CD4-positive, alpha-beta T cell (primary cell): Measurements from ENCODE around the gene RETSAT. TPM values are rescaled to one million over a fixed set of nuclear protein-coding genes. Genes with fewer than 3 reads are reported as not detected.

Source experiments
- ATAC-seq: fragments of 200-7000 bp; cut with Tn5 transposase; one replicate; pipeline ENCODE4 v1.10.0; 2022; ENCODE audit warnings: mild to moderate bottlenecking; ENCODE audit not compliant: poor library complexity
- CTCF ChIA-PET: fragments of 350-600 bp; sonication (Branson Sonifier 250); formaldehyde crosslinking; loops from one replicate; lab custom pipeline; 2021; ENCODE audit warnings: antibody characterized with exemption, inconsistent platforms; lab: Charles Lee
- POLR2A ChIA-PET: fragments of 350-600 bp; sonication (Branson Sonifier 250); formaldehyde crosslinking; loops from one replicate; lab custom pipeline; 2021; ENCODE audit warnings: antibody characterized with exemption, inconsistent platforms; lab: Charles Lee
- DNase-seq, 14 experiments: peaks; one replicate each; pipeline ENCODE4 v3.0.0-alpha.2; 2013 to 2020; ENCODE audit warnings: mixed read lengths in 2 of 14
- H3K27ac ChIP-seq, 2 donors: one replicate each; pipeline versions ENCODE4 v1.5.1 to v1.7.0; 2013; ENCODE audit warnings: low read length in 2 of 2, low read depth in 1 of 2, mild to moderate bottlenecking in 1 of 2
- H3K27me3 ChIP-seq, 2 experiments: 1 replicate in 1 of 2; 2 replicates in 1 of 2; pipeline versions ENCODE4 v1.6.1 to v1.7.0; 2013; ENCODE audit warnings: low read length in 2 of 2, control low read depth in 1 of 2, mild to moderate bottlenecking in 1 of 2, moderate library complexity in 1 of 2; ENCODE audit not compliant: insufficient read depth in 2 of 2, control insufficient read depth in 1 of 2
- H3K36me3 ChIP-seq: one replicate; pipeline ENCODE4 v1.6.1; 2013; ENCODE audit warnings: low read length, control low read depth; ENCODE audit not compliant: insufficient read depth
- H3K4me1 ChIP-seq: one replicate; pipeline ENCODE4 v1.6.1; 2013; ENCODE audit warnings: low read length, control low read depth; ENCODE audit not compliant: insufficient read depth
- H3K4me3 ChIP-seq: one replicate; pipeline ENCODE4 v1.5.1; 2013; ENCODE audit warnings: mild to moderate bottlenecking, low read length, moderate library complexity
- H3K9me3 ChIP-seq, 2 experiments: 1 replicate in 1 of 2; 2 replicates in 1 of 2; pipeline versions ENCODE4 v1.6.1 to v1.7.0; 2013; ENCODE audit warnings: low read length in 2 of 2, mild to moderate bottlenecking in 2 of 2, control low read depth in 1 of 2, moderate library complexity in 1 of 2; ENCODE audit not compliant: control insufficient read depth in 1 of 2, insufficient read depth in 1 of 2
- H3K27ac Mint-ChIP-seq: one replicate; pipeline ENCODE4 v1.8.0; 2020; ENCODE audit warnings: mixed read lengths
- H3K27me3 Mint-ChIP-seq: one replicate; pipeline ENCODE4 v1.8.0; 2021; ENCODE audit warnings: mixed read lengths
- H3K36me3 Mint-ChIP-seq: one replicate; pipeline ENCODE4 v1.8.0; 2021; ENCODE audit warnings: low read depth, mixed read lengths
- H3K4me1 Mint-ChIP-seq: one replicate; pipeline ENCODE4 v1.8.0; 2021; ENCODE audit warnings: low read depth, mixed read lengths
- H3K4me3 Mint-ChIP-seq: one replicate; pipeline ENCODE4 v1.8.0; 2020; ENCODE audit warnings: mild to moderate bottlenecking, mixed read lengths
- H3K9me3 Mint-ChIP-seq: one replicate; pipeline ENCODE4 v1.8.0; 2020; ENCODE audit warnings: mixed read lengths
- intact Hi-C, 2 experiments: fragments of 100-400 bp; cut with DNase I in 1 of 2; cut with micrococcal nuclease in 1 of 2; formaldehyde crosslinking; loops; one replicate each; pipeline versions ENCODE4 v1.15.1 to v1.9.0; 2023 to 2025; cut with DNase I, micrococcal nuclease
- total RNA-seq, 174 experiments: library from RNA in 2 of 174; stranded (reverse) in 2 of 174; gene quantifications; one replicate each; pipeline ENCODE4 v1.2.3 and lab custom pipeline; 2021 to 2026
- TF ChIP-seq, protein P1 (sequence below): fragments of 200-600 bp; IDR thresholded peaks from one replicate; pipeline ENCODE4 v1.8.0; 2022; ENCODE audit warnings: antibody characterized with exemption, mild to moderate bottlenecking

RETSAT gene
- total RNA-seq, 2 experiments from 2014 or later, result 19.2 to 22.2 TPM

DNA sequence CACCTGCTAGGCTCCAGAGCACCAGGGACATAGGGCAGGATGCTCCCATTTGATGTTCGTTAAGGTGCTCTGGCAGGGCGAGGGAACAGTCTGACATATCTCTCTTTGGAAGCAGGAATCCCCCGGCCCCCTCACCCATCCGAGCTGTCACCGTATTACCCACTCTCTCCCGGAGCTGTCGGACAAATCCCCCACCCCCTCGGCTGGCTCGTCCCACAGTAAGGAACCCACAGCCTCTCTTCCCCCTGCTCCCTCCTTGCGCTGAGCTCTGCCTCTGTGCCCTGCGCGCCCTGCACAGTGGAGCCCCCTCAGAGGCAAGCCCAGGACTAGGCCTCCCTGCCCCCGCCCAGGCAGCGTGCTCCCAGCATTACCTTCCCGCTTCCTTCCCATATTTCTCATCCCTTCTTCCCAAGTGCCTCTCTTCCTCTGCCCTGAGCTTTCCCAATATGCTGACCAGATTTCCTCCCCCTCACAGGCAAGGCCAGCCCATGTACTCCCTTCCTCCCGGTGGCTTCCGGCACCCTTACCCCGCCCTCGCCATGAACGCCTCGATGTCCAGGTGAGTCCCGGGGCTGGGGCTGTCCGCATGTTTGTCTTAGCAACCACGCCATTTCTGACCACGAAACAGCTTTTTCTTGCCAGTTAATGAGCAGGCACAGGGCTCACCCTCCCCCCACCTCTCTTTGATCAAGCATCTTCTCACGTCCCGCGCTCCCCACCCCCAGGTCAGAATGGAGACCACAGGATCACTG, 50.4 kb downstream of the RETSAT start:
- no peak overlapping the region for H3K4me3 ChIP-seq
- no peak overlapping the region for H3K4me3 Mint-ChIP-seq
- no peak overlapping the region for H3K27ac Mint-ChIP-seq
- intact Hi-C loops, result no loop called here
- ATAC-seq (no peak), DNase-seq (no peak)
- no peaks in the 10 kb centered on the region for H3K36me3 Mint-ChIP-seq
- no peaks in the 10 kb centered on the region for H3K36me3 ChIP-seq
- peaks cover 25% of the 10 kb centered on the region for H3K4me1 Mint-ChIP-seq
- no peaks in the 10 kb centered on the region for H3K9me3 Mint-ChIP-seq
- no peak overlapping the region for H3K27ac ChIP-seq
- H3K9me3 ChIP-seq, result no peaks in the 10 kb centered on the region
- ChIA-PET POLR2A (no interaction called here), CTCF (no interaction called here)
- H3K27me3 Mint-ChIP-seq, result peaks cover 4% of the 10 kb centered on the region
- no peaks in the 10 kb centered on the region for H3K27me3 ChIP-seq
- TF ChIP-seq, protein P1, sequence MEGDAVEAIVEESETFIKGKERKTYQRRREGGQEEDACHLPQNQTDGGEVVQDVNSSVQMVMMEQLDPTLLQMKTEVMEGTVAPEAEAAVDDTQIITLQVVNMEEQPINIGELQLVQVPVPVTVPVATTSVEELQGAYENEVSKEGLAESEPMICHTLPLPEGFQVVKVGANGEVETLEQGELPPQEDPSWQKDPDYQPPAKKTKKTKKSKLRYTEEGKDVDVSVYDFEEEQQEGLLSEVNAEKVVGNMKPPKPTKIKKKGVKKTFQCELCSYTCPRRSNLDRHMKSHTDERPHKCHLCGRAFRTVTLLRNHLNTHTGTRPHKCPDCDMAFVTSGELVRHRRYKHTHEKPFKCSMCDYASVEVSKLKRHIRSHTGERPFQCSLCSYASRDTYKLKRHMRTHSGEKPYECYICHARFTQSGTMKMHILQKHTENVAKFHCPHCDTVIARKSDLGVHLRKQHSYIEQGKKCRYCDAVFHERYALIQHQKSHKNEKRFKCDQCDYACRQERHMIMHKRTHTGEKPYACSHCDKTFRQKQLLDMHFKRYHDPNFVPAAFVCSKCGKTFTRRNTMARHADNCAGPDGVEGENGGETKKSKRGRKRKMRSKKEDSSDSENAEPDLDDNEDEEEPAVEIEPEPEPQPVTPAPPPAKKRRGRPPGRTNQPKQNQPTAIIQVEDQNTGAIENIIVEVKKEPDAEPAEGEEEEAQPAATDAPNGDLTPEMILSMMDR, result no peak
- H3K4me1 ChIP-seq, result peaks cover 30% of the 10 kb centered on the region

DNA sequence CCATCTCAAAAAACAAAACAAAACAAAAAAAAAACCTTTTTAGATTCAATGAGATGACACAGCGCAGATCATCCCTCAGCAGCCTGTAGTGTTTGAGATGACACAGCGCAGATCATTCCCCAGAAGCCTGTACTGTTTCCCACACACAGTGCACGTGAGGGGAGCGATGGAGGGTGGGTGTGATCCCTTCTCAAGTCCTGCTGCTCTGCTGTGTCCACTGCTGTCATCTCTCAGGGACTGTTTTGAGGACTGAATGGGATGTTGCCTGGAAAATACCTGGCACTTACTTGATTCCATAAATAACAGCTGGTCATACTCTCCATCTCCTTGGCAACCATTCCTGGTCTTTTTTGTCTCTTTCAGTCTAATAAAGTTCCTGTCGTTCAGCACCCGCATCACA, 52.2 kb downstream of the RETSAT start:
- CTCF ChIA-PET, result no interaction called here
- ATAC-seq, result no peak
- no peak overlapping the region for H3K27ac Mint-ChIP-seq

More for the DNA sequence above, 52.2 kb downstream of the RETSAT start:
- H3K9me3 Mint-ChIP-seq, result no peaks in the 10 kb centered on the region
- Histone ChIP-seq H3K27me3 (no peaks in the 10 kb centered on the region), H3K4me3 (no peak overlapping the region), H3K4me1 (peaks cover 16% of the 10 kb centered on the region), H3K27ac (no peak overlapping the region), H3K36me3 (no peaks in the 10 kb centered on the region), H3K9me3 (no peaks in the 10 kb centered on the region)
- no peak overlapping the region for H3K4me3 Mint-ChIP-seq
- POLR2A ChIA-PET, result no interaction called here
- intact Hi-C loops, result no loop called here
- peaks cover 4% of the 10 kb centered on the region for H3K27me3 Mint-ChIP-seq
- DNase-seq, result no peak
- peaks cover 13% of the 10 kb centered on the region for H3K4me1 Mint-ChIP-seq
- TF ChIP-seq, protein P1, result no peak
- H3K36me3 Mint-ChIP-seq, result no peaks in the 10 kb centered on the region

Other genes starting within 250 kb of the RETSAT start
- gene TCF7L1, start 221.1 kb downstream of the RETSAT start, total RNA-seq, result not detected
- 100 to 1,000 TPM; 172 to 175 TPM for gene TGOLN2, start 26.5 kb downstream of the RETSAT start, total RNA-seq
- gene ELMOD3, start 241 bp upstream of the RETSAT start, total RNA-seq, result 10 to 100 TPM; 13.5 to 15.3 TPM
- gene CAPG, start 55.8 kb upstream of the RETSAT start, total RNA-seq, result 10 to 100 TPM; 21.7 to 23.3 TPM
- under 1 TPM in 1 of 2 experiments, not detected in 1; 0.30 TPM for gene SH2D6, start 64.2 kb upstream of the RETSAT start, total RNA-seq
- gene MAT2A, start 184.6 kb upstream of the RETSAT start, total RNA-seq, result 100 to 1,000 TPM; 121 to 122 TPM
- 10 to 100 TPM; 22.9 to 27.6 TPM for gene GGCX, start 207.0 kb upstream of the RETSAT start, total RNA-seq
- gene VAMP8, start 223.1 kb upstream of the RETSAT start, total RNA-seq, result 10 to 100 TPM; 32.3 to 37.3 TPM
- 10 to 100 TPM; 17.0 to 17.2 TPM for gene VAMP5, start 229.9 kb upstream of the RETSAT start, total RNA-seq
- gene RNF181, start 241.2 kb upstream of the RETSAT start, total RNA-seq, result 10 to 100 TPM; 41.5 to 43.8 TPM
- gene TMEM150A, start 248.2 kb upstream of the RETSAT start, total RNA-seq, result 1 to 10 TPM; 6.6 to 7.0 TPM